Skeletal muscle satellite cell (primary cell): ENCODE measurements around the gene DTNB. TPM values are rescaled to one million over a fixed set of nuclear protein-coding genes. Genes with fewer than 3 reads are reported as not detected.

Experiments
- H3K27me3 ChIP-seq: 2 replicates; pipeline ENCODE4 v1.7.0; 2013; ENCODE audit warnings: low read length; ENCODE audit not compliant: control insufficient read depth, insufficient read depth
- H3K36me3 ChIP-seq: 2 replicates; pipeline ENCODE4 v1.7.0; 2013; ENCODE audit warnings: mild to moderate bottlenecking, control low read depth, low read length; ENCODE audit not compliant: insufficient read depth
- H3K4me1 ChIP-seq: 2 replicates; pipeline ENCODE4 v1.7.0; 2013; ENCODE audit warnings: low read length; ENCODE audit not compliant: control insufficient read depth, insufficient read depth
- H3K4me2 ChIP-seq: 2 replicates; pipeline ENCODE4 v1.7.0; 2013; ENCODE audit warnings: mild to moderate bottlenecking, low read length
- H3K4me3 ChIP-seq: 2 replicates; pipeline ENCODE4 v1.7.0; 2013; ENCODE audit warnings: low read length
- H3K9ac ChIP-seq: 2 replicates; pipeline ENCODE4 v1.7.0; 2013; ENCODE audit warnings: mild to moderate bottlenecking, low read depth, low read length, moderate library complexity
- H3K9me3 ChIP-seq: replicated peaks from 2 replicates; pipeline ENCODE4 v1.7.0; 2013; ENCODE audit warnings: mild to moderate bottlenecking, control low read depth, low read length
- small RNA-seq: library from RNA; depleted of rRNA; stranded (forward); fragments of <200 nt; gene quantifications from one replicate; pipeline ENCODE3, GENCODE V24; 2012

The DTNB gene

DNA sequence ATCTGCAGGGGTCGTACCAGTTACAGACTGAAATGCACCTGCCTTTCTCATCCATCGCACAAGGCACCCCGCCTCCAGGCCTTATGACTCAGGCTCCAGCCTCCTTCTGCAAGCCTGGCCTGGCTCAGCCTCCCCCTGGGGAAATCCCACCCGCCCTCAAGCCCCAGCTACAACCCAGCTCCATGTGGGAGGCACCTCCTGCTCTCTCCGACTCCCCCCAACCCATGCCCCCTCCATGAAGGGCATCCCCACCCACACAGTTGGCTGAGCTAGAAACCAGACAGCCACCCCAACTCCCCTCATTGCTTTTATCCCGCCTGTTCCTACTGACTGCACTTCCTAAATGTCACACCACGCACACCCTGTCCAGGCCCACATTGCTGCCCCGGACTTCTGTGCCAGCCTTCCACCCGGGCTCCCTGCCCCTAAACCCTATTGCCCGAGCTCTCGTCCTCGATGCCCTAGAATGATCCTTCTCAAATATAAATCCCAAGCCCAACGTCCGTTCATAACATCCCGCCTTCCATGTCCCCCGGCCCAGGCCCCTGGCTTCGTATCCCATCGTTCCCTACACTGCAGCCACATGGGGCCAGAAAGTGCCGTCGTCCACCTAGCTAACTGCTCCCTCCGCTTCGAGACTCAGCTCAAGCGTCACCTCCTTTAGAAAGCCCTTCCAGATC, 341.6 kb downstream of the DTNB start:
- peaks cover 2% of the 10 kb centered on the region for H3K9me3 ChIP-seq
- no peaks in the 10 kb centered on the region for H3K27me3 ChIP-seq
- no peak overlapping the region for H3K4me2 ChIP-seq
- no peak overlapping the region for H3K4me3 ChIP-seq
- H3K9ac ChIP-seq, result no peak overlapping the region
- H3K36me3 ChIP-seq, result peaks cover under 1% of the 10 kb centered on the region
- H3K4me1 ChIP-seq, result no peaks in the 10 kb centered on the region

DNA sequence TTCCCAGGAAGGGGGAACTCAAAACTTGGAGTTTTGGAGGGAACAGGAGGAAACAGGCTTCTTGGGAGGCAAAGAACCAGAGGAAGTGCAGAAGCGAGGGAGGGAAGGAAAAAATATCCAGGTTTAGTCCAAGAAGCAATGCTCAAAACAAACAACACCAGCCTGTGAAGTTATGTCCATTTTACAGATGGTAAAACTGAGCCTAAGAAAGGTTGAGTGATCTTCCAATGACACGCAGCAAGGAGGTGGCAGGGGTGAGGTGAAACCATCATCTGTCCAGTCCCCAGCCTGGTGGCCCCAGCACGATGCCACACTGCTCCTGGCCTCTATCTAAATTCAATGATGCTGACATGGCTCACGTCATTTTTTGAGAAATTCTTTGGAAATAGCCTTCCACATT, 342.4 kb downstream of the DTNB start:
- peaks cover 8% of the 10 kb centered on the region for H3K36me3 ChIP-seq
- no peak overlapping the region for H3K4me2 ChIP-seq
- no peaks in the 10 kb centered on the region for H3K27me3 ChIP-seq
- H3K9ac ChIP-seq, result no peak overlapping the region
- H3K4me1 ChIP-seq, result no peaks in the 10 kb centered on the region
- peaks cover 8% of the 10 kb centered on the region for H3K9me3 ChIP-seq
- no peak overlapping the region for H3K4me3 ChIP-seq

DNA sequence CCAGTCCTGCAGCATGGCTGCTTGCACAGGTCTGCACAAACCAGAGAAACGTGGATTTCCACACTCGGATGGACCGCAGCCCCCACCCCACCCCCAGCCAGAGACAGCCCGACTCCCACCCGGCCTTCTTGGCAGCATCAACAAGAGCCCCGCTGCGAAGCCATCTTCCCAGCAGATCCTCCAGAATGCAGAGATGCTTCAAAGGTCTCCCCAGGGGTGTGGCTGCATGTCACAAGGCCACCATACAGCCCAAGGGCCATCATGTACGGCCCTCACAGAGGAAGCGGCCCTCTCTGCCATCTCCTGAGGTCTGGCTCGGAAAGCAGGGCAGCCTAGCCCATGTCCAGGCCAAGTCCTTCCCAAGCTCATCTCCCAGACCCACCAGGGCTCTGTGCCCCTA, 343.1 kb downstream of the DTNB start:
- Histone ChIP-seq H3K9me3 (peaks cover 8% of the 10 kb centered on the region), H3K4me1 (peaks cover 2% of the 10 kb centered on the region), H3K36me3 (peaks cover 8% of the 10 kb centered on the region), H3K27me3 (no peaks in the 10 kb centered on the region), H3K4me3 (no peak overlapping the region), H3K4me2 (no peak overlapping the region), H3K9ac (no peak overlapping the region)

DNA sequence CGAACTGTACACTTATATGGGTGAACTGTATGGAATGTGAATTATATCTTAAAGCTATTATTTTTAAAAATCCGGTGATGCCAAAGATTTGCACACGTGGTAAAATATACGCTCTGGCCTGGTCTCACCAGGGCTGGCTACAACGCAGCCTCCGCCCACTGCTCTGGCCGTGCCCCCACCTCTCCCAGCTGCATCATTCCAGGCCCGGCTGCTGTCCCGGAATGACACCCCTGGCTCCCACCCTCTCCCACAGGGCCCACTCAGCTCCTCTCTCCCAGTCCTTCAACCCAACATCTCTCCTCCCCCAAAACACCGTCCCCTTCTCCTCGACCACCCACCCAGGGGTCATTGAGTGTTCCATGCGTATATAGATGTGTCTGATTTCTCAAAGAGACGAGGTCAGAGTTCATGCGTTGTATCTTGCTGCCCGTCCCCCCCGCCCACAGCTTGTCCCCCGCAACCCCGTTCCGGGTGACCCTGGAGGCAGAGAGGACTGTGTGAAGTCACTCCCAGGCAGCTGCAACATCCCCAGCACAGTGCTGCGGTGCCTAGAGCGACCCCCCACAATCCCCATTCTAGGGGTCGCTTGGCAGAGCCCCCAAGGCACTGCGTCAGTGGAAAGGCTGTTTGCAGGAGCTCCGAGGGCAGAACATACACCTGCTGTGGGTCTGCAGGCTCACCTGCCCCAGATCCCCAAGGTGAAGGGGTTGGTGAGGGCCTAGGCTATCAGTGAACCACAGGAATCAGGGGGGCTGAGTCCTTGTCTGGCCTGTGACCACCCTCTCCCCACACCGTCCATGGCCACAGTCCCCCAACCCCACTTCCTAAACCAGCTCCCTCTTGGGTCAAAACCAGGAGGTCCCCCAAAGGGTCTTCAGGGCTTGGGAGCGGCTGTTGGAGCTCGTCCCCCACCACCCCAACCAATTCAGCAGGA, 345.0 kb downstream of the DTNB start:
- H3K27me3 ChIP-seq, result no peaks in the 10 kb centered on the region
- H3K4me1 ChIP-seq, result peaks cover 8% of the 10 kb centered on the region

More for the DNA sequence above, 345.0 kb downstream of the DTNB start:
- no peak overlapping the region for H3K4me2 ChIP-seq
- no peak overlapping the region for H3K9ac ChIP-seq
- H3K36me3 ChIP-seq, result peaks cover 8% of the 10 kb centered on the region
- peaks cover 8% of the 10 kb centered on the region for H3K9me3 ChIP-seq
- H3K4me3 ChIP-seq, result no peak overlapping the region

Small RNA genes lying within 50 kb of the gene (small RNA-seq; reads per million reads assigned to genes)
- gene MIR1301 (not detected), gene RF00019 (not detected)
